OCI-LY7 (cell line): ENCODE results near the gene DHRSX.

Experiments
- CTCF ChIP-seq: fragments of 200-600 bp; sonication (generic); conservative IDR thresholded peaks from 2 replicates; pipeline ENCODE4 v1.5.1; 2014; ENCODE audit warnings: mild to moderate bottlenecking, antibody characterized with exemption, low read length, moderate library complexity, mixed read lengths
- EZH2phosphoT487 ChIP-seq: fragments of 200-600 bp; sonication (generic); IDR thresholded peaks from 2 replicates; pipeline ENCODE4 v1.6.1; 2018; ENCODE audit warnings: low read depth, borderline replicate concordance, mild to moderate bottlenecking, mixed run types, antibody characterized with exemption, low read length, moderate library complexity, mixed read lengths

GRCh38 chrX:2226182-2226581 is 274.6 kb downstream of the DHRSX start:
- no peak for TF ChIP-seq CTCF
- no peak for TF ChIP-seq EZH2phosphoT487
